NCI-H1105 treated with DMSO at 0.1 percent for 48 hours (cell line): ENCODE data around the gene PPID.
"Not testable (repeated sequence)": the region's sequence is repeated elsewhere in the genome, so short reads cannot be mapped to it uniquely, and the experiment has no call there.

Experiments
- DNase-seq: peaks from one replicate; lab custom pipeline; 2025; lab: John Stamatoyannopoulos, UW

Gene PPID

GRCh38 chr4:158666892-158667291 is 56.3 kb downstream of the PPID start:
- no peak for DNase-seq

- DNase-seq: no peak
Observed at GRCh38 chr4:158664806-158665205, 58.4 kb downstream of the PPID start.

- DNase-seq: not testable (repeated sequence)
Observed at GRCh38 chr4:158663707-158664625, 59.2 kb downstream of the PPID start.

GRCh38 chr4:158663255-158663654 is 59.9 kb downstream of the PPID start:
- DNase-seq: not testable (repeated sequence)
